HepG2 (cell line): ENCODE data around the gene CRTC2. TPM values are rescaled to one million over a fixed set of nuclear protein-coding genes. Genes with fewer than 3 reads are reported as not detected.
A peak's percentile ranks its signal among the peaks of the same experiment; 100 is the strongest.

Experiments
- FOXK2 ChIP-seq: fragments of 450-650 bp; IDR thresholded peaks from 2 replicates; pipeline ENCODE4 v1.6.1; 2016
- HDAC6 ChIP-seq: fragments of 200-600 bp; sonication (generic); IDR thresholded peaks from 2 replicates; pipeline ENCODE4 v1.7.0; 2017; ENCODE audit warnings: mild to moderate bottlenecking, antibody characterized with exemption, low read length, low read depth
- KDM5B ChIP-seq: sonication (generic); formaldehyde crosslinking; IDR thresholded peaks from 2 replicates; pipeline ENCODE4 v1.4.0; 2020; ENCODE audit warnings: missing genetic modification reagents, mild to moderate bottlenecking, borderline replicate concordance
- NKX3-1 ChIP-seq: sonication (generic); formaldehyde crosslinking; IDR thresholded peaks from 2 replicates; pipeline ENCODE4 v1.5.0; 2020; ENCODE audit warnings: missing genetic modification reagents
- SAFB2 ChIP-seq: sonication (generic); formaldehyde crosslinking; IDR thresholded peaks from 2 replicates; pipeline ENCODE4 v1.5.1; 2020; ENCODE audit warnings: missing genetic modification reagents, low read depth, mild to moderate bottlenecking, borderline replicate concordance
- SRF ChIP-seq: IDR thresholded peaks from 2 replicates; pipeline ENCODE4 v1.6.1; 2011; ENCODE audit warnings: mild to moderate bottlenecking, low read depth, low read length, moderate library complexity
- THAP11 ChIP-seq: IDR thresholded peaks from 2 replicates; pipeline ENCODE4 v1.6.1; 2016; ENCODE audit warnings: missing biosample characterization, missing genetic modification reagents
- TMF1 ChIP-seq: sonication (generic); formaldehyde crosslinking; IDR thresholded peaks from 2 replicates; pipeline ENCODE4 v1.8.1; 2022; ENCODE audit warnings: low read depth, missing genetic modification reagents
- ZBTB39 ChIP-seq: sonication (generic); formaldehyde crosslinking; IDR thresholded peaks from 2 replicates; pipeline ENCODE4 v1.5.0; 2020; ENCODE audit warnings: missing genetic modification reagents
- ZNF292 ChIP-seq: sonication (generic); formaldehyde crosslinking; IDR thresholded peaks from 2 replicates; pipeline ENCODE4 v1.8.1; 2022; ENCODE audit warnings: mild to moderate bottlenecking, low read depth, missing genetic modification reagents, borderline replicate concordance
- ZNF513 ChIP-seq: sonication (generic); formaldehyde crosslinking; conservative IDR thresholded peaks from 2 replicates; pipeline ENCODE4 v1.5.0; 2020; ENCODE audit warnings: missing genetic modification reagents
- ZNF777 ChIP-seq: sonication (generic); formaldehyde crosslinking; IDR thresholded peaks from 2 replicates; pipeline ENCODE4 v1.4.0; 2020; ENCODE audit warnings: missing genetic modification reagents
- polyA plus RNA-seq, 8 experiments: library from polyadenylated mRNA; depleted of rRNA in 3 of 8; stranded (reverse) in 7 of 8; unstranded in 1 of 8; fragments of >200 nt; fragmentation: Illumina TruSeq in 4 of 8; extraction: Trizol in 4 of 8; gene quantifications; 2 replicates each; pipeline versions ENCODE4 v1.2.1 to v1.2.3, GENCODE V29; 2011 to 2016; ENCODE audit warnings: low read depth in 4 of 8, missing spikeins in 1 of 8, mixed read lengths in 1 of 8; ENCODE audit not compliant: insufficient read depth in 1 of 8
- total RNA-seq, 5 experiments: library from RNA; depleted of rRNA; stranded (reverse); fragments of >200 nt; fragmentation: Illumina TruSeq; extraction: Trizol; gene quantifications; 2 replicates each; pipeline ENCODE4 v1.2.3, GENCODE V29; 2016; ENCODE audit warnings: low read depth in 1 of 5
- TF ChIP-seq, protein P1 (sequence below): sonication (generic); formaldehyde crosslinking; IDR thresholded peaks from 2 replicates; pipeline ENCODE4 v1.4.0; 2020; ENCODE audit warnings: mild to moderate bottlenecking, missing genetic modification reagents
- TF ChIP-seq, protein P2 (sequence below): IDR thresholded peaks from 2 replicates; pipeline ENCODE4 v1.6.1; 2018; ENCODE audit warnings: missing genetic modification reagents

CRTC2 gene
- total and polyA plus RNA-seq, 2 of the 13 experiments (the other 11 are each of a cell fraction or from before 2014, with no cell fraction given), result 6.1 to 26.7 TPM

DNA sequence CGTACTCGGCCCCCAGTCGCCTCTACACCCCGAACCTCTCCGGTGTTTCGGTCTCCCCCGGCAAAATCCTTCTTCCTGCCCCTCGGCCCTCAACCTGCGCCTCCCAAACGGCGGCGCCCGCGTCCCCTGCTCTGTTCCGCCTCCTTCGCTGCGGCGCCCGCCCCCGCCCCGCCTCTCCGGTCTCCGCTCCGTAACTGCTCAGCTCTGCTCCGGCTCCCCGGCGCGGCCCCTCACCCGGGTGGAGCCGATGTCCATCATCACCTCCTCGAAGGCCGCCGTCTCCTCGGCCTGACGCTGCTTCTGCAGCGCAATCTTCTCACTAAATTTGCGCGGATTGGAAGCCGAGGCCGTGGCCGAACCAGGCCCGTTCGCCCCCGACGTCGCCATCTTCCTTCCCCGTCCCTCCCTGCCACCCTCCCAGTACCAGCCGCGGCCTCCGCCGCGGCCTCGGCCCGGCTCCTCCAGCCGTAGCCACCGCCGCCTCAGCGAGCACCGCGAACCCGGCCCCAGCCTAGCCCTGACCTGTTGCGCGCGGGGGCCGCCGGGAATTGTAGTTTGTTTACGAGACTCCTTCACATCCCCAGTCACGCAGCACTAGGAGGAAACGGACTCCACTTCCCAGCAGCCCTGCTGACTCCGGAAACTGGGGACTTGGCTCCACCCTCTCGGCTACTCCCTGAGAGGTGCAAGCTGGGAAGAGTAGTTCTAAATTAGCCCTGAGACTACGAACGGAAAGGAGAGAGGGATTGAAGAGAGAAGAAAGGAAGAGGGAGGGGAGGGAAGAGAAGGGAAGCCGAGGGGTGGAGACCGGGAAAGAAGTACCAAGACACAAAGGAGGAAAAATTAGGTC, at the start of gene CRTC2 (continued):
- TF ChIP-seq NKX3-1 (CRISPR knock-in tag) (peak; percentile 79; the same call in 1 of the 2 replicates), THAP11 (peak; percentile 98), ZBTB39 (CRISPR knock-in tag) (no peak), SRF (no peak), HDAC6 (no peak), FOXK2 (peak; percentile 76), ZNF513 (0 out of 2 replicates have a peak, but pooled peaks have one; percentile 37), ZNF292 (no peak), TMF1 (peak; percentile 73; the same call in 1 of the 2 replicates), SAFB2 (CRISPR knock-in tag) (peak; percentile 53; the same call in 1 of the 2 replicates), KDM5B (CRISPR knock-in tag) (peak; percentile 75; the same call in 1 of the 2 replicates), ZNF777 (CRISPR knock-in tag) (peak; percentile 76)
- TF ChIP-seq, protein P1, sequence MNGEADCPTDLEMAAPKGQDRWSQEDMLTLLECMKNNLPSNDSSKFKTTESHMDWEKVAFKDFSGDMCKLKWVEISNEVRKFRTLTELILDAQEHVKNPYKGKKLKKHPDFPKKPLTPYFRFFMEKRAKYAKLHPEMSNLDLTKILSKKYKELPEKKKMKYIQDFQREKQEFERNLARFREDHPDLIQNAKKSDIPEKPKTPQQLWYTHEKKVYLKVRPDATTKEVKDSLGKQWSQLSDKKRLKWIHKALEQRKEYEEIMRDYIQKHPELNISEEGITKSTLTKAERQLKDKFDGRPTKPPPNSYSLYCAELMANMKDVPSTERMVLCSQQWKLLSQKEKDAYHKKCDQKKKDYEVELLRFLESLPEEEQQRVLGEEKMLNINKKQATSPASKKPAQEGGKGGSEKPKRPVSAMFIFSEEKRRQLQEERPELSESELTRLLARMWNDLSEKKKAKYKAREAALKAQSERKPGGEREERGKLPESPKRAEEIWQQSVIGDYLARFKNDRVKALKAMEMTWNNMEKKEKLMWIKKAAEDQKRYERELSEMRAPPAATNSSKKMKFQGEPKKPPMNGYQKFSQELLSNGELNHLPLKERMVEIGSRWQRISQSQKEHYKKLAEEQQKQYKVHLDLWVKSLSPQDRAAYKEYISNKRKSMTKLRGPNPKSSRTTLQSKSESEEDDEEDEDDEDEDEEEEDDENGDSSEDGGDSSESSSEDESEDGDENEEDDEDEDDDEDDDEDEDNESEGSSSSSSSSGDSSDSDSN (CRISPR knock-in tag), result peak; percentile 93
- TF ChIP-seq, protein P2, sequence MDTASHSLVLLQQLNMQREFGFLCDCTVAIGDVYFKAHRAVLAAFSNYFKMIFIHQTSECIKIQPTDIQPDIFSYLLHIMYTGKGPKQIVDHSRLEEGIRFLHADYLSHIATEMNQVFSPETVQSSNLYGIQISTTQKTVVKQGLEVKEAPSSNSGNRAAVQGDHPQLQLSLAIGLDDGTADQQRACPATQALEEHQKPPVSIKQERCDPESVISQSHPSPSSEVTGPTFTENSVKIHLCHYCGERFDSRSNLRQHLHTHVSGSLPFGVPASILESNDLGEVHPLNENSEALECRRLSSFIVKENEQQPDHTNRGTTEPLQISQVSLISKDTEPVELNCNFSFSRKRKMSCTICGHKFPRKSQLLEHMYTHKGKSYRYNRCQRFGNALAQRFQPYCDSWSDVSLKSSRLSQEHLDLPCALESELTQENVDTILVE, result peak; percentile 70; the same call in 1 of the 2 replicates
